WTC11 (cell line): ENCODE measurements around the gene DGCR8. TPM values are rescaled to one million over a fixed set of nuclear protein-coding genes. Genes with fewer than 3 reads are reported as not detected.

Experiments used
- ATAC-seq: fragments of 200-7000 bp; cut with Tn5 transposase; 2 replicates; pipeline ENCODE4 v1.10.0; 2021; ENCODE audit warnings: mild to moderate bottlenecking, moderate library complexity
- CTCF ChIA-PET: fragments of 300-600 bp; sonication (Branson Sonifier 250); formaldehyde crosslinking; loops from one replicate; lab custom pipeline; 2021; ENCODE audit warnings: antibody characterized with exemption; lab: Charles Lee
- POLR2A ChIA-PET: fragments of 350-600 bp; sonication (Branson Sonifier 250); formaldehyde crosslinking; loops from one replicate; lab custom pipeline; 2021; ENCODE audit warnings: antibody characterized with exemption; lab: Charles Lee
- DNase-seq: peaks from one replicate; pipeline ENCODE4 v3.0.0; 2021; ENCODE audit warnings: low spot score
- H3K27ac Mint-ChIP-seq: 2 replicates; pipeline ENCODE4 v1.8.0; 2021; ENCODE audit warnings: mixed read lengths
- H3K27me3 Mint-ChIP-seq: 2 replicates; pipeline ENCODE4 v1.8.0; 2021; ENCODE audit warnings: low read depth, mild to moderate bottlenecking, moderate library complexity, mixed read lengths
- H3K36me3 Mint-ChIP-seq: 2 replicates; pipeline ENCODE4 v1.8.0; 2021; ENCODE audit warnings: mixed read lengths
- H3K4me1 Mint-ChIP-seq: 2 replicates; pipeline ENCODE4 v1.8.0; 2022; ENCODE audit warnings: mixed read lengths
- H3K4me3 Mint-ChIP-seq: 2 replicates; pipeline ENCODE4 v1.8.0; 2021; ENCODE audit warnings: mild to moderate bottlenecking, moderate library complexity, mixed read lengths
- H3K9me3 Mint-ChIP-seq: 2 replicates; pipeline ENCODE4 v1.8.0; 2021; ENCODE audit warnings: mixed read lengths
- ATF2 ChIP-seq: sonication (generic); formaldehyde crosslinking; IDR thresholded peaks from 2 replicates; pipeline ENCODE4 v1.8.1; 2022; ENCODE audit warnings: low read depth, missing genetic modification reagents, borderline replicate concordance
- ATF3 ChIP-seq: sonication (generic); formaldehyde crosslinking; conservative IDR thresholded peaks from 2 replicates; pipeline ENCODE4 v1.8.1; 2022; ENCODE audit warnings: mild to moderate bottlenecking, missing genetic modification reagents
- CREM ChIP-seq: sonication (generic); formaldehyde crosslinking; IDR thresholded peaks from 2 replicates; pipeline ENCODE4 v1.8.1; 2022; ENCODE audit warnings: mild to moderate bottlenecking, missing genetic modification reagents, moderate library complexity
- CTCF ChIP-seq: fragments of 200-600 bp; IDR thresholded peaks from 2 replicates; pipeline ENCODE4 v1.8.0; 2022; ENCODE audit warnings: antibody characterized with exemption
- FOXJ3 ChIP-seq: sonication (generic); formaldehyde crosslinking; IDR thresholded peaks from 2 replicates; pipeline ENCODE4 v1.9.0; 2021; ENCODE audit warnings: missing genetic modification reagents, mild to moderate bottlenecking, borderline replicate concordance
- FOXK1 ChIP-seq: sonication (generic); formaldehyde crosslinking; IDR thresholded peaks from 2 replicates; pipeline ENCODE4 v1.8.0; 2022; ENCODE audit warnings: mild to moderate bottlenecking, moderate library complexity, missing genetic modification reagents
- FOXP4 ChIP-seq: sonication (generic); formaldehyde crosslinking; IDR thresholded peaks from 2 replicates; pipeline ENCODE4 v1.8.0; 2022; ENCODE audit warnings: mild to moderate bottlenecking, missing genetic modification reagents
- GTF2I ChIP-seq: fragments of 250-450 bp; sonication (Bioruptor Pico); conservative IDR thresholded peaks from 2 replicates; pipeline ENCODE4 v1.4.0; 2021; ENCODE audit warnings: mild to moderate bottlenecking
- HMGA2 ChIP-seq: fragments of 250-450 bp; sonication (Bioruptor Pico); IDR thresholded peaks from 2 replicates; pipeline ENCODE4 v1.4.0; 2021; ENCODE audit warnings: mild to moderate bottlenecking, moderate library complexity
- IRF2 ChIP-seq: sonication (generic); formaldehyde crosslinking; IDR thresholded peaks from 2 replicates; pipeline ENCODE4 v1.8.0; 2022; ENCODE audit warnings: low read depth, missing genetic modification reagents, borderline replicate concordance
- NR1H2 ChIP-seq: sonication (generic); formaldehyde crosslinking; IDR thresholded peaks from 2 replicates; pipeline ENCODE4 v1.9.0; 2021; ENCODE audit warnings: mild to moderate bottlenecking, moderate library complexity, missing genetic modification reagents
- PREB ChIP-seq: sonication (generic); formaldehyde crosslinking; IDR thresholded peaks from 2 replicates; pipeline ENCODE4 v1.8.1; 2022; ENCODE audit warnings: mild to moderate bottlenecking, missing genetic modification reagents, moderate library complexity, borderline replicate concordance
- RELA ChIP-seq: sonication (generic); formaldehyde crosslinking; IDR thresholded peaks from 2 replicates; pipeline ENCODE4 v1.8.1; 2022; ENCODE audit warnings: missing genetic modification reagents, mild to moderate bottlenecking, borderline replicate concordance
- SMAD4 ChIP-seq: sonication (generic); formaldehyde crosslinking; IDR thresholded peaks from 2 replicates; pipeline ENCODE4 v1.8.0; 2022; ENCODE audit warnings: mild to moderate bottlenecking, missing genetic modification reagents
- SP1 ChIP-seq: sonication (generic); formaldehyde crosslinking; conservative IDR thresholded peaks from 2 replicates; pipeline ENCODE4 v1.8.1; 2022; ENCODE audit warnings: missing genetic modification reagents
- ZMAT4 ChIP-seq: fragments of 250-450 bp; sonication (Bioruptor Pico); IDR thresholded peaks from 2 replicates; pipeline ENCODE4 v1.9.0; 2021; ENCODE audit warnings: mild to moderate bottlenecking
- ZNF512 ChIP-seq: sonication (generic); formaldehyde crosslinking; IDR thresholded peaks from 2 replicates; pipeline ENCODE4 v1.8.1; 2022; ENCODE audit warnings: missing genetic modification reagents, borderline replicate concordance
- total RNA-seq: library from RNA; stranded (reverse); gene quantifications from 3 replicates; pipeline ENCODE4 v1.2.3, GENCODE V29; 2021

DGCR8 gene
- total RNA-seq, 1 experiment from 2014 or later, result 55.0 TPM

- TF ChIP-seq IRF2, result no peak
- TF ChIP-seq, all 79 proteins: peak for 0
- Mint-ChIP-seq H3K27me3 (no peaks in the 10 kb centered on the region; the same call in 1 of the 2 replicates), H3K27ac (no peak overlapping the region), H3K4me3 (no peak overlapping the region), H3K9me3 (peaks cover 3% of the 10 kb centered on the region), H3K4me1 (no peaks in the 10 kb centered on the region), H3K36me3 (peaks cover 8% of the 10 kb centered on the region)
- ATAC-seq, result no peak
- ChIA-PET POLR2A (no interaction called here), CTCF (interaction anchor here (0.8 kb wide), 1 partner anchor 39 kb away, joined by 3 read pairs; no protein-coding TSS in a partner anchor)
- DNase-seq, result no peak
Measured at GRCh38 chr22:20054034-20054427, 26.0 kb upstream of the DGCR8 start.

GRCh38 chr22:20054485-20054884 lies 25.6 kb upstream of the DGCR8 start:
- DNase-seq (no peak), ATAC-seq (no peak)
- Mint-ChIP-seq H3K27me3 (no peaks in the 10 kb centered on the region; the same call in 1 of the 2 replicates), H3K9me3 (no peaks in the 10 kb centered on the region), H3K4me1 (no peaks in the 10 kb centered on the region), H3K4me3 (no peak overlapping the region), H3K27ac (no peak overlapping the region), H3K36me3 (peaks cover 5% of the 10 kb centered on the region)
- TF ChIP-seq ZMAT4 (no peak), NR1H2 (no peak), PREB (no peak), SP1 (CRISPR knock-in tag) (no peak), ATF3 (no peak), CTCF (no peak), FOXP4 (CRISPR knock-in tag) (no peak), SMAD4 (CRISPR knock-in tag) (no peak), GTF2I (no peak), RELA (CRISPR knock-in tag) (no peak)
- ChIA-PET POLR2A (no interaction called here), CTCF (interaction anchor here (0.8 kb wide), 1 partner anchor 39 kb away, joined by 3 read pairs; no protein-coding TSS in a partner anchor)

GRCh38 chr22:20055144-20055543 lies 24.9 kb upstream of the DGCR8 start:
- H3K36me3 Mint-ChIP-seq, result peaks cover 3% of the 10 kb centered on the region; the same call in 1 of the 2 replicates
- ChIA-PET CTCF (no interaction called here), POLR2A (no interaction called here)
- DNase-seq (no peak), ATAC-seq (no peak)
- H3K4me3 Mint-ChIP-seq, result no peak overlapping the region
- no peak overlapping the region for H3K27ac Mint-ChIP-seq
- H3K4me1 Mint-ChIP-seq, result no peaks in the 10 kb centered on the region
- H3K27me3 Mint-ChIP-seq, result no peaks in the 10 kb centered on the region; the same call in 1 of the 2 replicates
- H3K9me3 Mint-ChIP-seq, result no peaks in the 10 kb centered on the region
- TF ChIP-seq ATF2 (CRISPR knock-in tag) (no peak), CTCF (no peak), FOXK1 (CRISPR knock-in tag) (no peak), FOXJ3 (no peak), ZNF512 (no peak), CREM (CRISPR knock-in tag) (no peak), HMGA2 (CRISPR knock-in tag) (no peak)
